Astrocyte of the spinal cord (primary cell): ENCODE data around the gene ZMIZ1.

ENCODE experiments used
- DNase-seq: peaks from one replicate; pipeline ENCODE4 v3.0.0; 2011; ENCODE audit warnings: low read depth, low spot score
- H3K4me3 ChIP-seq: 2 replicates; pipeline ENCODE4 v1.5.1; 2011; ENCODE audit warnings: low read depth, mild to moderate bottlenecking, low read length, moderate library complexity
- CTCF ChIP-seq: IDR thresholded peaks from 2 replicates; pipeline ENCODE4 v1.5.1; 2012; ENCODE audit warnings: low read depth, mild to moderate bottlenecking, low read length, inconsistent platforms
- in situ Hi-C: cut with HindIII; loops from 2 replicates; pipeline ENCODE4 v1.10.0; 2017; ENCODE audit warnings: low sequenced_read_pairs

The ZMIZ1 gene

GRCh38 chr10:79259834-79260233 lies 191.1 kb downstream of the ZMIZ1 start:
- in situ Hi-C loops, result no loop called here
- DNase-seq, result no peak
- no peak overlapping the region for H3K4me3 ChIP-seq
- TF ChIP-seq CTCF, result no peak

- DNase-seq, result peak; percentile 32
- TF ChIP-seq CTCF, result no peak
- in situ Hi-C loops, result no loop called here
Measured at GRCh38 chr10:79260811-79261740, 192.3 kb downstream of the ZMIZ1 start.

GRCh38 chr10:79262131-79262530 lies 193.4 kb downstream of the ZMIZ1 start:
- no peak for TF ChIP-seq CTCF
- no peak overlapping the region for H3K4me3 ChIP-seq
- in situ Hi-C loops, result no loop called here
- no peak for DNase-seq

More at GRCh38 chr10:79260811-79261740, 192.3 kb downstream of the ZMIZ1 start:
- no peak overlapping the region for H3K4me3 ChIP-seq

GRCh38 chr10:79262959-79263746 lies 194.4 kb downstream of the ZMIZ1 start:
- TF ChIP-seq CTCF, result no peak
- no peak overlapping the region for H3K4me3 ChIP-seq
- in situ Hi-C loops, result no loop called here
- no peak for DNase-seq

GRCh38 chr10:79263939-79264338 lies 195.2 kb downstream of the ZMIZ1 start:
- DNase-seq, result no peak
- in situ Hi-C loops, result no loop called here
- TF ChIP-seq CTCF, result no peak
- no peak overlapping the region for H3K4me3 ChIP-seq

GRCh38 chr10:79264942-79265341 lies 196.2 kb downstream of the ZMIZ1 start:
- in situ Hi-C loops, result no loop called here
- DNase-seq, result no peak
- TF ChIP-seq CTCF, result no peak
- no peak overlapping the region for H3K4me3 ChIP-seq
